ENCODE results near the gene PPP1R13L.

Gene PPP1R13L

GRCh38 chr19:45405435-45406225 is 761 bp upstream of the PPP1R13L start:
- DNase-seq (ENCODE audit: low spot score) = peak; percentile 92

DNA sequence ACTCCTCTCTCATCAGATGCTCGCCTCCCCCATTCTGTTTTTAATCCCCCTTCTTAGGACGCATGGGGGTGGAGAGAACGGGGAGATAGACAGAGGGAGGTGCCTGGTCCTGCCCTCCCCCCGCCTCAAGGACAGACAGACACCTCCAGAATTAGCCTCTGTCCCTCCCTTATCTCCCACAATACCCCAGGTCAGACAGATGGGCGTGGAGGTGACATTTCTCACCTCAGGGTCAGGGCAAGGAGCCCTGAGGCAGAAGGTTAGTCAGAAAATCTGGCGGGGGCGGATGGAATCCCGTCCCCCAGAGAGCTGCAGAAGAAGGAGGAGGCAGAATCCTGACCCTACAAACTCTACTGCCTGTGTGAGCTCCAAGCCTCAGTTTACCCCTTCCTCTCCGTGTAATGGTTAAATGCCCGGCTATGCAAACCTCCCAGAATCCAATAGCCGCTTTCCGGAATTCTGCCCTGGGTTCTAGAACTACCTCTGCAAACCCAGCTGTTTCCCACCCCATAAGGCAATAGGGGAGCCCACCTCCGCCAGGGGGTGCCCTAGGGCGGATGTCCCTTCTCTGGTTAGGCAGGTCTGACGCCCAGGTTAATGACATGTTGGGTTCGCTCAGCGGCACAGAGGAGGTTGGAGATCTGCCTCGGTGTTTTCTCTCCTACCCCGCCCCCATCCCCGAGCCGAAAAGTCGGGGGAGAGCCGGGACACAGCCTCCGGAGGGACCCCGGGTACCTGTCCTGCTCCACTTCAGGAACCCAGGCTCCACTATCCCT is 900 bp downstream of the PPP1R13L start:
- DNase-seq (ENCODE audit: low spot score) = no peak

- DNase-seq (ENCODE audit: low spot score) = no peak
Observed at GRCh38 chr19:45403272-45403671, 1.6 kb downstream of the PPP1R13L start.

DNA sequence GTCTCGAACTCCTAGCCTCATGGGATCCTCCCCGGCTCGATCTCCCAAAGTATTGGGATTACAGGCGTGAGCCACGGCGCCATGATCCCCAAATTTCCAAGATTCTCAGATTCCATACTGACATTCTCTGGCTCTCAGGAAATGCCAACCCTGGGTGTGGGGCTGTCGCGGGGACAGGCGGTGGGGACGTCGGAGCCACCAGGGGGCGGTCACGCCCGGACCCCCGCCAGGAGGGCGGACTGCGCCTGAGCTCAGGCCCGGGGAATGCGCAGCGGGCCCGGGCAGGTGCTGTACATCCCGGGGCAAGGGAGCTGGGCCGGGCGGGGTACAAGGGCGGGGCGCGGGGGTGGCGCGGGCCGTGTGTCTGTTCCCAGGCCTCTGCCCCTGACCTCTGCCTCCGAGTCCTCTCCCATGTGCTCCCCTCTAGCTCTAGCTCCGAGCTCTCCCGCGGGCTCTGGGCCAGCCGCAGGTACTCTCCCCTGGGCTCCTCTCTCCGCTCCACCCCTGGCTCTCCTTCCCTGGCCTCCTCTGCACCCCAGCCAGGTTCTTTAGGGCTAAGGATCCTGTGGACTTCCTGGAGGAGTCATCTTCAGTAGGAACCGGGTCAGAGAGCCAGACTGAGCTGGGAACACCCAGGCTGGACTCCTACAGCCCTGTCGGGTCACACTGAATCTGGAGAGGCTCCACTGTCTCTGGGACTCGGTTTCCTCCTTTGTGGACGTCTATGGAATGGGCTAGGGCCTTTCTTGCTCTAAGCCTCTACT is 2.4 kb downstream of the PPP1R13L start:
- no peak for DNase-seq (ENCODE audit: low spot score)

DNA sequence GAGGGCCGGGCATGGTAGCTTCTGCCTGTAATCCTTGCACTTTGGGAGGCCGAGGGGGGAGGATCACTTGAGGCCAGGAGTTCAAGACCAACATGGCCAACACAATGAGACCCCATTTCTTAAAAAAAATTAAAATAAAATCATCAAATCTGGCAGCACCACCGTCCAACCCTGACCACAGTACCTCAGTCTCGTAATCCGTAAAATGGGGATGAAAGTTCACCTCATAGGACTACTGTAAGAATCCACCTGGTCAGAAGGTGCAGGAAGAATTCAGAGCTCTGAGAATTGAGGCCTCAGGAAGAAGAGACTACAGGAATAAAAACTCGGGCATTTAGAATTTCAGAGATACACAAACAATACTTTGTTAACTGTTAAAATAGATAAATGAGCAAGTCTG is 3.1 kb downstream of the PPP1R13L start:
- DNase-seq (ENCODE audit: low spot score) = no peak

- DNase-seq (ENCODE audit: low spot score) = no peak
Observed at GRCh38 chr19:45400192-45400591, 4.7 kb downstream of the PPP1R13L start.

GRCh38 chr19:45395821-45396617 is 8.8 kb downstream of the PPP1R13L start:
- DNase-seq (ENCODE audit: low spot score) = no peak

DNA sequence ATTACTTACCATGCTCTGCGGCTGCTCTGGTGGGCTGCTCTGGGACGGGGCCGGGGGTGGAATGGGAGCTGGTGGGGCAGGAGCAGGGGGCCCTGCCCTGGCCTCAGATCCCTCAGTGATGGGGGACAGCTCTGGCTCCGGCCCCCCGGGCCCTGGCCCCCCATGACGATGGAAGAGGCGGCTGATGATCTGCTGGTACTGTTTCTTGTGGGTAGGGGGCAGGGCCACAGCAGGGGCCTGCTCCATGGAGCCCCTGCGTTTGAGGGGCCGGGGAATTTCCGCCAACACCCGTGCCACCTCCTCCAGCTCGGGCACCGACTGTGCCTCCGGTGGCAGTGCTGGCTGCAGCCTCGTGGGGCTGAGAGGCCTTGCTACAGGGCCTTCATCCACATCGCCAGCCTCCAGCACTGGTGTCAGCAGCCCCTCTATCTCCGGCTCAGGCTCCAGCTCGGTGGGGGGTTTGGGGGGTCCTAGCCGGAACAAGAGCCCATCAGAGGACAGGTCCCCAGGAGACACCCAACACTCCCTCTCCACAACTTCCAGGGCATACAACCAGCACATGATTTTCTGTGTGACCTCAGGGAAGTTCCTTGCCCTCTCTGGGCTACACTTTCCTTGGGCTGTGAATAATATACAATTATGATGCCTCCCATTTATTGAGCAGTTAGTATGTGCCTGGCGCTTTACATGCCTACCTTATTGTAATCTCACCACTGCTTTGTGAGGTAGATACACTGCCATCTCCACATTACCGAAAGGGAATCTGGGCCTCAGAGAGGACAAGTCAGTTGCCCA is 12.8 kb downstream of the PPP1R13L start:
- DNase-seq (ENCODE audit: low spot score) = no peak

- DNase-seq (ENCODE audit: low spot score) = peak; percentile 46
Observed at GRCh38 chr19:45391346-45391745, 13.5 kb downstream of the PPP1R13L start.

GRCh38 chr19:45385392-45386221 is 19.3 kb downstream of the PPP1R13L start:
- DNase-seq (ENCODE audit: low spot score) = no peak

- DNase-seq (ENCODE audit: low spot score) = no peak
Observed at GRCh38 chr19:45382426-45382825, 22.4 kb downstream of the PPP1R13L start.

- no peak for DNase-seq (ENCODE audit: low spot score)
Observed at GRCh38 chr19:45380107-45380506, 24.8 kb downstream of the PPP1R13L start.

GRCh38 chr19:45376045-45376724 is 28.7 kb downstream of the PPP1R13L start:
- DNase-seq (ENCODE audit: low spot score) = peak; percentile 81

DNA sequence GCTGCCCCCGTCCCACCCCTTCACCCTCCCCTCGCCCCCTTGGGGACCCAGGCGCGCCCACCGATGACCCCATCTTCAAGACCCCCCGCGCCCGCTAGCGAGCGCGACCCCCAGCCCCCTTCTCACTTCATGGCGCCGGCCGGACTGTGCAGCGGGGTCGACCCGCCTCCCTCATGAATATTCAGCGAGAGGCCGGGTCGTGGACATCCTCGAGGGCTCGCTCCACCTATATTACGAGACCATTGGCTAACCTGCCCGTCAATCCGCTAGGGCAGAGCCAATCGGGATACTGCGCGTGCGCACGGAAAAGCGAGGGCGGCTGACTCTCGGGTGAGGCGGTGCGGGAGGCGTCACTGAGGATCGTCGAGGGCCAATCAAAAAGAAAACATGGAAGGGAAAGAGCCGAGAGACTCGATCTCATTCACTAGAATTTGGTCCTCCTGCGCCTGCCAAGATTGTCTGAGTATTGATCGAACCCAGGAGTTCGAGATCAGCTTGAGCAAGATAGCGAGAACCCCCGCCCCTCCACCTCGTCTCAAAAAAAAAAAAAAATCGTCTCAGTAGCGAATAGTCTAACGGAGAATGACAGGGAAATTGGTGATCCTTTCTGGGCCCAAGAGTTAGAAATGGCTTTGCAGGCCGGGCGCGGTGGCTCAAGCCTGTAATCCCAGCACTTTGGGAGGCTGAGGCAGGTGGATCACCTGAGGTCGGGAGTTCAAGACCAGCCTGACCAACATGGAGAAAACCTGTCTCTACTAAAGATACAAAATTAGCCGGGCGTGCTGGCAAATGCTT is 34.3 kb downstream of the PPP1R13L start, which contains the start of gene ERCC2:
Gene ERCC2 (minus strand): TSS at position 164 of the 795 bp plus-strand sequence. CDS start 33 bp downstream, at position 131.
- DNase-seq (ENCODE audit: low spot score) = peak; percentile 100

- no peak for DNase-seq (ENCODE audit: low spot score)
Observed at GRCh38 chr19:45368737-45369340, 36.0 kb downstream of the PPP1R13L start.

- no peak for DNase-seq (ENCODE audit: low spot score)
Observed at GRCh38 chr19:45368127-45368526, 36.7 kb downstream of the PPP1R13L start.

GRCh38 chr19:45364696-45365095 is 40.2 kb downstream of the PPP1R13L start:
- no peak for DNase-seq (ENCODE audit: low spot score)

GRCh38 chr19:45363861-45364459 is 40.9 kb downstream of the PPP1R13L start:
- no peak for DNase-seq (ENCODE audit: low spot score)
